Adrenal gland (tissue), 5 donors: Measurements from ENCODE around the gene KRT79.

Source experiments
- CTCF ChIP-seq, 6 experiments: fragments of 450-650 bp in 4 of 6; fragments of 200-600 bp in 2 of 6; sonication (generic) in 1 of 6; IDR thresholded peaks; 1 replicate in 5 of 6; 2 replicates in 1 of 6; pipeline versions ENCODE4 v1.5.1 to v1.8.0; 2016 to 2021; ENCODE audit warnings: antibody characterized with exemption in 6 of 6, mild to moderate bottlenecking in 2 of 6, moderate library complexity in 1 of 6
- POLR2A ChIP-seq, 2 donors: fragments of 450-650 bp; IDR thresholded peaks; one replicate each; pipeline ENCODE4 v1.6.1; 2017; ENCODE audit warnings: antibody characterized with exemption in 2 of 2, mild to moderate bottlenecking in 2 of 2, moderate library complexity in 1 of 2
- donor health status: DM: no; HTN: no; CAD: no.

- TF ChIP-seq CTCF (IDR thresholded peaks at IDR 0.05): no peak
- TF ChIP-seq POLR2A (IDR thresholded peaks at IDR 0.05): no peak
These were observed 3.9 kb downstream of the KRT79 start for GRCh38 chr12:52829986-52830770.
